ENCODE data around the gene ROMO1. TPM values are rescaled to one million over a fixed set of nuclear protein-coding genes. Genes with fewer than 3 reads are reported as not detected.
"Not testable (repeated sequence)": the region's sequence is repeated elsewhere in the genome, so short reads cannot be mapped to it uniquely, and the experiment has no call there.

Gene ROMO1
- total RNA-seq, 4 donors from 2014 or later, result 158 to 312 (median 228) TPM

DNA sequence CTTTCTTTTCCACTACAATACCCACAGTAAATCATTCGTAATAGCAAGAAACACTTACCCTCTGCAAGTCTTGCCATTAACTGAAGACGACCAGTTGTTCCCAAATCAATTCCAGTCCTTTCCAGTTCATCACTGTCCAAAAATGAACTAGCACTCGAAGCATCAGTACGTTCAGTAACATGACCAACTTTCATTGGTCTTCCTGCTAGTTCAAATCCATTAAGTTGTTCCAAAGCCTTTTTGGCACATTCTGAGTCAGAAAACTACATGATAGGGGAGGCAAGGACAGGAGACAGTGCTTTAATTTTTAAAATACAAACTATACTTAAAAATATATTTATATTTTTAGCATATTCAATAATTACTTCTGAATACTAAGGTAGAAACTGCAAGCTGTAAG lies 14.9 kb downstream of the ROMO1 start:
- no peak for ATAC-seq
- Histone ChIP-seq H3K4me1 (peaks cover 6 to 64% (median 10%) of the 10 kb centered on the region in 3 donors), H3K36me3 (peaks cover 5 to 100% of the 10 kb centered on the region in 2 donors), H3K27me3 (no peaks in the 10 kb centered on the region), H3K9me3 (no peaks in the 10 kb centered on the region), H3K27ac (no peak overlapping the region), H3K4me3 (no peak overlapping the region)
- WGBS, 2 donors (ENCODE audit: low coverage in 1 of 2), result 49 to 56% methylated on average over 4 of the region's 4 CpGs
- TF ChIP-seq, protein P1, sequence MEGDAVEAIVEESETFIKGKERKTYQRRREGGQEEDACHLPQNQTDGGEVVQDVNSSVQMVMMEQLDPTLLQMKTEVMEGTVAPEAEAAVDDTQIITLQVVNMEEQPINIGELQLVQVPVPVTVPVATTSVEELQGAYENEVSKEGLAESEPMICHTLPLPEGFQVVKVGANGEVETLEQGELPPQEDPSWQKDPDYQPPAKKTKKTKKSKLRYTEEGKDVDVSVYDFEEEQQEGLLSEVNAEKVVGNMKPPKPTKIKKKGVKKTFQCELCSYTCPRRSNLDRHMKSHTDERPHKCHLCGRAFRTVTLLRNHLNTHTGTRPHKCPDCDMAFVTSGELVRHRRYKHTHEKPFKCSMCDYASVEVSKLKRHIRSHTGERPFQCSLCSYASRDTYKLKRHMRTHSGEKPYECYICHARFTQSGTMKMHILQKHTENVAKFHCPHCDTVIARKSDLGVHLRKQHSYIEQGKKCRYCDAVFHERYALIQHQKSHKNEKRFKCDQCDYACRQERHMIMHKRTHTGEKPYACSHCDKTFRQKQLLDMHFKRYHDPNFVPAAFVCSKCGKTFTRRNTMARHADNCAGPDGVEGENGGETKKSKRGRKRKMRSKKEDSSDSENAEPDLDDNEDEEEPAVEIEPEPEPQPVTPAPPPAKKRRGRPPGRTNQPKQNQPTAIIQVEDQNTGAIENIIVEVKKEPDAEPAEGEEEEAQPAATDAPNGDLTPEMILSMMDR (IDR thresholded peaks at IDR 0.05), result no peak
- TF ChIP-seq EP300 (IDR thresholded peaks at IDR 0.05) (no peak), POLR2A (IDR thresholded peaks at IDR 0.05) (no peak), POLR2AphosphoS5 (IDR thresholded peaks at IDR 0.05) (no peak)

DNA sequence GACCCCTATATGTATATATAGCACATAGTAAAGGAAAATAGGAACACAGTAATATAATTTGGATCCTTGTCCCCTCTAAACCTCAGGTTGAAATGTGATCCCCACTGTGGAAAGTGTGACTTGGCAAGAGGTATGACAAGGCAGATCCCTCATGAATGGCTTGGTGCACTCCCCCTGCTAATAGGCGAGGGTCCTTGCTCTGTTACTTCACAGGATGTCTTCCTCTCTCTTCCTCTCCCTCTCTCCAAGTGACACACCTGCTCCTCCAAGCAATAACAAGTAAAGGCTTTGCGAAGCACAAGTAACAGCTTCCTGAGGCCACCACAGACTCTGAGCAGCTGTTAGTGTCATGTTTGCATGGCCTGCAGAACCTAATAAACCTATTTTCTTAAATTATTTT lies 16.4 kb downstream of the ROMO1 start:
- Histone ChIP-seq H3K4me3 (no peak overlapping the region), H3K27me3 (no peaks in the 10 kb centered on the region), H3K27ac (no peak overlapping the region), H3K4me1 (peaks cover 0 to 56% (median 2%) of the 10 kb centered on the region in 3 donors), H3K9me3 (no peaks in the 10 kb centered on the region), H3K36me3 (peaks cover 5 to 100% of the 10 kb centered on the region in 2 donors)
- TF ChIP-seq POLR2AphosphoS5 (IDR thresholded peaks at IDR 0.05) (no peak), POLR2A (IDR thresholded peaks at IDR 0.05) (no peak), EP300 (IDR thresholded peaks at IDR 0.05) (no peak)
- TF ChIP-seq, protein P1 (IDR thresholded peaks at IDR 0.05), result no peak
- ATAC-seq, result no peak
- WGBS, 2 donors (ENCODE audit: low coverage in 1 of 2), result 94 to 95% methylated on average over 2 of the region's 2 CpGs

- ATAC-seq, result no peak
- no peaks in the 10 kb centered on the region for H3K27me3 ChIP-seq
- peaks cover 5 to 100% of the 10 kb centered on the region in 2 donors for H3K36me3 ChIP-seq
- peaks cover 0 to 56% (median 0%) of the 10 kb centered on the region in 3 donors for H3K4me1 ChIP-seq
- no peak overlapping the region for H3K4me3 ChIP-seq
- H3K9me3 ChIP-seq, result no peaks in the 10 kb centered on the region
- no peak overlapping the region for H3K27ac ChIP-seq
- 76 to 92% methylated on average over 3 to 4 of the region's 4 CpGs for WGBS, 2 donors (ENCODE audit: low coverage in 1 of 2)
- TF ChIP-seq POLR2A (IDR thresholded peaks at IDR 0.05) (no peak), EP300 (IDR thresholded peaks at IDR 0.05) (no peak), POLR2AphosphoS5 (IDR thresholded peaks at IDR 0.05) (no peak)
- TF ChIP-seq, protein P1 (IDR thresholded peaks at IDR 0.05), result no peak
Observed at GRCh38 chr20:35716330-35716729, 17.1 kb downstream of the ROMO1 start.

GRCh38 chr20:35718321-35718720 lies 19.1 kb downstream of the ROMO1 start:
- not testable (repeated sequence) for H3K27ac ChIP-seq

DNA sequence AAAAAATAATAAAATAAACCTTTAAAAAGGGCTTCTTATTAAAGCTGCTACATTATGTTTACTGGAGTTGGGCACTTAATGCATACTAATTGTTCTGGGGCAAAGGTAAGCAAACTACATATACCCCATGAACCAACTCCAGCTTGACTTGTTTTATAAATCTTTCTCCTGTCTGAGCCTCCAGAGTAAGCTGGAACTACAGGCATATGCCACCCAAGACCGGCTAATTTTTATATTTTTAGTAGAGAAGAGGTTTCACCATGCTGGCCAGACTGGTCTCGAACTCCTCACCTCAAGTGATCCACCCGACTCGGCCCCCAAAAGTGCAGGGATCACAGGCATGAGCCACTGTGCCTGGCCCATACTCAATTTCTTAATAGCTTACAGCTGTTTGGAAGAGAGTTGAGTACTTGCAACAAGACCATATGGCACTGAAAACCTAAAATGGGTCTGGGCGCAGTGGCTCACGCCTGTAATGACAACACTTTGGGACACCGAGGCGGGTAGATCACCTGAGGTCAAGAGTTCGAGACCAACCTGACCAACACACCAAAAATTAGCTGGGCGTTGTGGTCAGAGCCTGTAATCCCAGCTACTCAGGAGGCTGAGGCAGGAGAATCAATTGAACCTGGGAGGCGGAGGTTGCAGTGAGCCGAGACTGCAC lies 19.9 kb downstream of the ROMO1 start:
- no peaks in the 10 kb centered on the region for H3K9me3 ChIP-seq
- no peak overlapping the region for H3K4me3 ChIP-seq
- H3K27ac ChIP-seq, result no peak overlapping the region
- H3K27me3 ChIP-seq, result no peaks in the 10 kb centered on the region
- TF ChIP-seq, protein P1 (IDR thresholded peaks at IDR 0.05), result no peak
- TF ChIP-seq POLR2A (IDR thresholded peaks at IDR 0.05), result no peak
- no peak for TF ChIP-seq EP300 (IDR thresholded peaks at IDR 0.05)
- no peak for TF ChIP-seq POLR2AphosphoS5 (IDR thresholded peaks at IDR 0.05)
- 75 to 79% methylated on average over 5 to 11 of the region's 12 CpGs for WGBS, 2 donors (ENCODE audit: low coverage in 1 of 2)
- H3K36me3 ChIP-seq, result peaks cover 5 to 98% of the 10 kb centered on the region in 2 donors
- H3K4me1 ChIP-seq, result peaks cover 0 to 67% (median 0%) of the 10 kb centered on the region in 3 donors
- ATAC-seq, result no peak

More at GRCh38 chr20:35718321-35718720, 19.1 kb downstream of the ROMO1 start:
- H3K36me3 ChIP-seq, result peaks cover 5 to 98% of the 10 kb centered on the region in 2 donors
- WGBS, 2 donors (ENCODE audit: low coverage in 1 of 2), result 59 to 95% methylated on average over 6 of the region's 8 CpGs
- not testable (repeated sequence) for H3K4me3 ChIP-seq, H3K9me3 ChIP-seq, ATAC-seq, H3K27me3 ChIP-seq
- H3K4me1 ChIP-seq, result peaks cover 0 to 66% (median 0%) of the 10 kb centered on the region in 3 donors

All from gastroesophageal sphincter (tissue), 4 donors.